ENCODE measurements around the gene NRG4. TPM values are rescaled to one million over a fixed set of nuclear protein-coding genes. Genes with fewer than 3 reads are reported as not detected.

Gene NRG4
- total RNA-seq, 1 experiment from 2014 or later = not detected

GRCh38 chr15:76034111-76034510 is 21.9 kb upstream of the NRG4 start:
- H3K9me3 ChIP-seq (ENCODE audit: control insufficient read depth, low read depth, low read length) = no peaks in the 10 kb centered on the region
- no peaks in the 10 kb centered on the region for H3K4me1 ChIP-seq (ENCODE audit: insufficient read depth, low read length)
- Mint-ChIP-seq H3K36me3 (ENCODE audit: insufficient read depth in 1 of 3, low read depth in 3 of 3) (no peaks in the 10 kb centered on the region), H3K4me1 (peaks cover 17 to 32% of the 10 kb centered on the region in 2 experiments), H3K27me3 (ENCODE audit: low read depth) (no peaks in the 10 kb centered on the region; the same call in none of the 2 replicates), H3K9me3 (no peaks in the 10 kb centered on the region), H3K4me3 (no peak overlapping the region), H3K27ac (no peak overlapping the region)
- H3K18ac ChIP-seq (ENCODE audit: insufficient read length, low read depth, low read length) = no peak overlapping the region
- no peak overlapping the region; the same call in 1 of the 2 replicates for H3K14ac ChIP-seq (ENCODE audit: insufficient read depth, low read length)
- H2AK5ac ChIP-seq (ENCODE audit: insufficient read length, low read length) = no peak overlapping the region
- no peaks in the 10 kb centered on the region for H4K20me1 ChIP-seq (ENCODE audit: control insufficient read depth, insufficient read depth, insufficient read length)
- TF ChIP-seq CTCF (conservative IDR thresholded peaks at IDR 0.05) = no peak
- H2AFZ ChIP-seq (ENCODE audit: low read length) = no peak overlapping the region
- no peak overlapping the region for H2BK20ac ChIP-seq (ENCODE audit: low read depth, low read length, poor library complexity, severe bottlenecking)
- no peak overlapping the region for H3K9ac ChIP-seq (ENCODE audit: extremely low read depth, insufficient read length, low read length)
- H2BK12ac ChIP-seq (ENCODE audit: insufficient read length, low read depth, low read length) = no peak overlapping the region
- WGBS (ENCODE audit: extremely low coverage, insufficient read length, low lambda C conversion rate) = no CpG with 5 or more reads among the region's 2 CpGs
- no peaks in the 10 kb centered on the region for H3K27me3 ChIP-seq (ENCODE audit: insufficient read depth, low read length)
- no peaks in the 10 kb centered on the region for H3K23me2 ChIP-seq (ENCODE audit: insufficient read length, low read depth, low read length, poor library complexity, severe bottlenecking)
- no peak overlapping the region for H3K23ac ChIP-seq (ENCODE audit: insufficient read length, low read depth, low read length)
- no peak overlapping the region for H4K91ac ChIP-seq (ENCODE audit: insufficient read length, low read depth, low read length)
- no peak overlapping the region for H4K8ac ChIP-seq (replicated peaks; ENCODE audit: insufficient read length, low read depth, low read length)
- H2BK5ac ChIP-seq (ENCODE audit: insufficient read length, low read length) = no peak overlapping the region
- no peak overlapping the region for H3K56ac ChIP-seq (ENCODE audit: insufficient read length, low read depth, low read length)
- no peaks in the 10 kb centered on the region for H3K79me2 ChIP-seq (ENCODE audit: insufficient read depth, low read length)
- H3K79me1 ChIP-seq (ENCODE audit: insufficient read depth, low read depth, low read length, poor library complexity, severe bottlenecking) = no peaks in the 10 kb centered on the region
- no peak overlapping the region for H3K27ac ChIP-seq (ENCODE audit: insufficient read length, low read depth, low read length)
- H2BK15ac ChIP-seq (ENCODE audit: low read depth, low read length) = no peak overlapping the region
- H3K4me2 ChIP-seq (ENCODE audit: insufficient read depth, insufficient read length, low read length) = no peak overlapping the region
- no peak overlapping the region for H4K5ac ChIP-seq (ENCODE audit: insufficient read length, low read depth, low read length)
- H3K4ac ChIP-seq (ENCODE audit: low read depth, low read length) = no peak overlapping the region
- no peak for DNase-seq
- no peak overlapping the region for H3T11ph ChIP-seq (ENCODE audit: low read length)
- no peak overlapping the region for H2BK120ac ChIP-seq (ENCODE audit: low read depth, low read length, poor library complexity, severe bottlenecking)

Data from H9 (cell line).